Renal cortex interstitium (tissue), 11 donors: Measurements from ENCODE around the gene FAM83F. TPM values are rescaled to one million over a fixed set of nuclear protein-coding genes. Genes with fewer than 3 reads are reported as not detected.
A peak's percentile ranks its signal among the peaks of the same experiment; 100 is the strongest.

Source experiments
- DNase-seq, 11 donors: peaks; one replicate each; pipeline ENCODE4 v3.0.0-alpha.2; 2013; ENCODE audit warnings: low read depth in 9 of 11, low spot score in 4 of 11; ENCODE audit errors: extremely low read depth in 1 of 11
- polyA plus RNA-seq, 3 donors: library from polyadenylated mRNA; unstranded; fragments of 120-200 nt; gene quantifications; one replicate each; pipeline ENCODE4 v1.2.1, GENCODE V29; 2013; ENCODE audit not compliant: insufficient read length in 3 of 3

The FAM83F gene
- polyA plus RNA-seq, 3 donors = 1.4 to 2.7 (median 2.4) TPM

- no peak for DNase-seq
Measured at GRCh38 chr22:40043081-40043480, 48.3 kb downstream of the FAM83F start.

GRCh38 chr22:40043793-40044101 lies 49.0 kb downstream of the FAM83F start:
- DNase-seq = no peak

GRCh38 chr22:40044102-40044869 lies 49.5 kb downstream of the FAM83F start:
- peak; percentile 98 to 99 (median 99) for DNase-seq

- peak in 3 of 11 donors; percentile 40 to 53 (median 45) for DNase-seq
Measured at GRCh38 chr22:40044870-40045834, 50.4 kb downstream of the FAM83F start.

GRCh38 chr22:40046126-40046525 lies 51.4 kb downstream of the FAM83F start:
- DNase-seq = no peak

- no peak for DNase-seq
Measured at GRCh38 chr22:40050258-40050657, 55.5 kb downstream of the FAM83F start.

- no peak for DNase-seq
Measured at GRCh38 chr22:40051322-40051721, 56.6 kb downstream of the FAM83F start.

- DNase-seq = no peak
Measured at GRCh38 chr22:40053460-40053859, 58.7 kb downstream of the FAM83F start.

GRCh38 chr22:40054486-40054885 lies 59.7 kb downstream of the FAM83F start:
- DNase-seq = no peak

GRCh38 chr22:40055143-40055883 lies 60.6 kb downstream of the FAM83F start:
- no peak for DNase-seq

GRCh38 chr22:40056154-40056553 lies 61.4 kb downstream of the FAM83F start:
- DNase-seq = no peak

- no peak for DNase-seq
Measured at GRCh38 chr22:40056559-40056958, 61.8 kb downstream of the FAM83F start.

- DNase-seq = no peak
Measured at GRCh38 chr22:40057652-40058051, 62.9 kb downstream of the FAM83F start.

GRCh38 chr22:40058265-40058664 lies 63.5 kb downstream of the FAM83F start:
- no peak for DNase-seq

- DNase-seq = no peak
Measured at GRCh38 chr22:40065981-40066380, 71.2 kb downstream of the FAM83F start.

- DNase-seq = no peak
Measured at GRCh38 chr22:40067639-40068038, 72.9 kb downstream of the FAM83F start.

GRCh38 chr22:40070701-40071100 lies 75.9 kb downstream of the FAM83F start:
- no peak for DNase-seq

GRCh38 chr22:40071720-40072119 lies 77.0 kb downstream of the FAM83F start:
- DNase-seq = no peak
